GM19438 (cell line): ENCODE data around the gene ROBO1.

Experiments used
- ATAC-seq: cut with Tn5 transposase; IDR thresholded peaks from one replicate; pipeline ENCODE4 v1.9.1; 2021; ENCODE audit warnings: low read depth; ENCODE audit not compliant: unreplicated experiment

The ROBO1 gene

DNA sequence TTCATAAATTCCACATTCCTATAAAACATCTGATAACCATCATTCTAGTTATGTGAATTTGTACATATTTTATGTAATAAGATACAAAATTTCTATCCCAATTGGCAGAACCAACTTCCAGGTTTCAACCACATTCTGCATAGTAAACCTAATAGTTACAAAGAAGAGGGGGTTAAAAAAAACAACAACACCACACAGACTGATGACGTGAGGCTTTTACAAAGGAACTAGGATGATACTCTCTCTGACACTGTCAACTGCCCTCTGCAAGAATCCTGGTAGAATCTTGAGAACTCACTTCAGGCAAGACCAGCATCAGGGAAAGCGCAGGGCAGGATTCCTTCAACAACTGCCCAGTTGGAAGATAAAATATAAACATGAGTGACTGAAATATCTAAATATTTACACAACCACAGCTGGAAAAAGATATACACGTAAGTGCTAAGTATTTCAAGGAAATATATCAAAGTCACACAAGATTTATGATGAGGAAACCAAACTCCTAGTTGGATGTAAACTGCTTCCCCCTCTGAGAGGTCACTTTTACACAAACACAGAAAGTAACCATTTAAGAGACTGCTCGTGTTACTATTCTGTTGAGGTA lies 816.4 kb downstream of the ROBO1 start:
- ATAC-seq, result no peak

DNA sequence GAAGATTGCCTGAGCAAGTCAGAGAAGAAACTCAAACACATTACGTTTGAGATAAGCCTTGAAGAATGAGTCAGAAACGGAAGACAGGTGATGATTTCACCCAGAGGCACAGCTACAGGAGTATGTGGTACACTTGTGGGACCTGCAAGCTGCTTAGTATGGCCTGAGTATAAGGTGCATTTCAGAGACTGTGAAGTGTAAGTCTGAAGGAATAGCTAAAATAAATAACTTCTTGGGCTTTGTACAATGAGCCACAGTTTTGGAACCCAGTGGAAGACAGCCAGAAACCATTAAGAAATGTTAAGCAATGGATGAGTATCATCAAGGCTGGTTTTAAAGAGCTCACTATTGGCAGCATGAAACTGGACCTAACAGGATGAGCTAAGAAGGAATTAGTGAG lies 826.2 kb downstream of the ROBO1 start:
- ATAC-seq, result no peak

DNA sequence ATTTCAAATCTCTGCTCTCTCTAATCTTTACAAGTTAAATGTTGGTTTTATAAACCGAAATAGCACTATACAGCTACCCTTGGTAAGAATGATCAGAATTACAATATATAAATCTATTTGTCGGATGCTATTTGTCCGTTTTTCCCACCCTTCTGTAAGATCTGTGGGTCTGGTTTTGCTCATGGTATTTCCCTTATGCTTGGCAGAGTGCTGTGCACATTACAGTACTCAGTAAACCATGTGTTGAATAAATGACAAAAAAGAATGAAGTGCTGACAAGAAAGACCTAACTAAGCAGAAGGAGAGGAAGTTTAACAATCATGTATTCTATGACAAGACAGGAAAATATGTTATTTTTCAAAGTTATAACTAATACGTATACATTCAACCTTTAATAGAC lies 827.2 kb downstream of the ROBO1 start:
- ATAC-seq, result no peak

DNA sequence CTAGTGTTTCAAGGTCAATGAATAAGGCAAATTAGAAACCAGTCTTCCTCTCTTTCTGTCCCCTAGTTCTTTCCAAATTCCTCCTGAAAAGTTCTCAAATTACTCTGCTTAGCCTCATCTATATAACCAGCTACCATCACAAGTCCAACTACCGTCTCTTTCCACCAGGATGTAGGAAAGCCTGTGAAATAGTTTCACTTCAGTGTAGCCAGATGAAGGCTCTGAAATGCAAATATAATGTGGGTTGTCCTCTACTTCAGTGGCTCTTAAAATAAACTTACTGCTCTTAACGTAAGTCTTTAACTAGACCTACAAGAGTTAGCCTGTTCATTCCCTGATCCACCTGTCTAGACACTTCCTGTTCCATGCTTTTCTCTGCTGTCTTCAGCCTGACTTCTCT lies 827.7 kb downstream of the ROBO1 start:
- ATAC-seq, result no peak

DNA sequence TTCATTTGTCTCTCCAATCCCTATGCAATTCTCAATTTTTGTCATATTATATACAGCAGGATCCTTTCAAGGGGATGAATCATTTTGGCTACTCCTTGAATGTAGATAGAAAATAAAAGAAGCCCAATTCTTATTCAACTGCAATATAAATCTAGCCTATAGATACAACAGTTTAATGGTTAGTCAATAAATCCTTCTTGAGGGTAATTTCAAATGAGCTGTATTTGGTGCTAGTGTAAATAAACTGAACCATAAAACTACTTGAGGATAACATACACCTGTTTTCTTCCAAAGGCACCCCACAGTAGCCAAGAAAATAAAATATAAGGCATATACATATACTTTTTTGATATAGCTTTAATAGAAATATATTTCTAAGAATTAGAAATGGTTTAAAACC lies 830.3 kb downstream of the ROBO1 start:
- no peak for ATAC-seq

DNA sequence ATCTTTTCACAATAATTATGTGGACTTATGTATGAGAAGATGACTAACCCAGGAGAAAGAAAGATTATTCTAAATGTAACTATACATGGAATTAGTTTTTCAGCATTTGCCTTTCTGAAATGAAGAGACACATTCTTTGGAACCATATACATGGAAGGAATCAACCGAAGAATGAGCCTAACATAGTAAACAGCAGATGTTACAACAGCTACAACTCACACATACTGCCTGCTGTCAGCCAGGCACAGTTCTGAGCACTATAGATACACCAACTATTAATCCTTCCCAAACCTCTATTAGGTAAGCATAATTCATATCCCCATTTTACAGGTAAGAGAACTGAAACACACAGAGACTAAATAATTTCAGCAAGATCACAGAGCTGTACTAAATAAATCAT lies 840.0 kb downstream of the ROBO1 start:
- ATAC-seq, result no peak

DNA sequence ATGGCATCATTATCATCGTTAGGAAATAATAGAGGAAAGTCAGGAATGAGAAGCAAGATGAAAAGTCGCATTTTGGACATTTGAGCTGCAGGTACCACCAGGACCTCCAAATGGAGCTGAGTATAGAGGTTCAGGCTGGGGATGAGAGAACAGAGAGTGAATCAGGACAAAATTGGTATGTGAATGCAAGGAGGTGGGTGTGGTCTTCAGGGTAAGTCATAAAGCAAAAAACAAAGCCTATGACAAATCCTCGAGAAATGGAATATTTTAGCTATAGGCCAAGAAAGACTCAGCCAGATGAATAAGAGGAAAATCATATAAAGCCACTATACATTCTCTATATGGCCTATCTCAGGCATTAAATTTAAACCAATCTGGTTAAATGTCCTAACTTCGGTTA lies 841.3 kb downstream of the ROBO1 start:
- no peak for ATAC-seq

DNA sequence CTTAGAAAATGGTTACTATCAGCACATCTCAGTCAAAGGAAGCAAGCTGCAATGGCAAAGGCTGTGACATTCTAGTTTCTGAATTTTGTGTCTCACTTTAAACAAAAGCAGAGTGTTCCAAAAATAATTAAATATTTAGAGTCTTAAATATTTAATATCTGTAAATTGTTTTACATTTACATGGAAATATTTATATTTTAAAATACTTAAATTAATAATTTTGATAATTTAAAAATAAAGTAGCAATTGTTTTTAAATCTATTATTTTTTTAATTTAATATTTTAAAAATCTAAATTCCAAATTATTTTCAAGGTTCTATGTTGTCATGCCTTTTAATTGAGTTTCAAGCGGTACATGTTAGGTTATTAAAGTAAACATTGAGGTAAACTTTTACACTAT lies 843.1 kb downstream of the ROBO1 start:
- ATAC-seq, result no peak

DNA sequence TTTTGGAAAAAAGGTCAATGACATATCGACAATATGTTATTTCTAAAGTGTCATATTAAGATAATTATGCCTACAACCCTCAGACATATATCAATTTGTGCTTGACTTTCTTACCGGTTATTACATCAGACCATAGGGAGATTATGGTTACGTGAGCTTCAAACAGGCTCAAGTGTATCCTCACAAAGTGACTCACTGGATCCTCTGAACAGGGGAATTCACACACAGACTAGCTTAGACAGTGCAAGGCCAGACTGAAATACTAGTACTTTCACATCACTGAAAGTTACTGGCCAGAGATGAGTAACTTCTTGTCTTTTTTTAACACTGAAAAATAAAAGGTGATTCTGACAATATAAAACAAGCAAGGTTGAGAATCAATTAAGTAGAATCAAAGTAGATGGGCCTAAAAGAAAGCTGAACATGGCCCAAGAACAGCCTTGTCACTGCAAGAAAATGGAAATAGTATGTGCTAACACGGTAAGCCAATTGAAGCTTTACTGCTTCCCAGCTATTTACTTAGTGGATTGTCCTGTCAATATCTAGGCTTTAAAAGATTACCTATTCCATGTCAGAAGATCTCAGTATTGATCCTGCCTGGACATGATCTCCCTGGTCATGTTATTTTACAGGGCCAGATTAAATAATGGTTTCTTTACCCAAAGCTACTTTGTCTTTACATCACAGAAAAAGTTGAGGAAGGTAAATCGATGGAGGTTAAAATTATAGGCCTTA lies 848.6 kb downstream of the ROBO1 start:
- no peak for ATAC-seq

DNA sequence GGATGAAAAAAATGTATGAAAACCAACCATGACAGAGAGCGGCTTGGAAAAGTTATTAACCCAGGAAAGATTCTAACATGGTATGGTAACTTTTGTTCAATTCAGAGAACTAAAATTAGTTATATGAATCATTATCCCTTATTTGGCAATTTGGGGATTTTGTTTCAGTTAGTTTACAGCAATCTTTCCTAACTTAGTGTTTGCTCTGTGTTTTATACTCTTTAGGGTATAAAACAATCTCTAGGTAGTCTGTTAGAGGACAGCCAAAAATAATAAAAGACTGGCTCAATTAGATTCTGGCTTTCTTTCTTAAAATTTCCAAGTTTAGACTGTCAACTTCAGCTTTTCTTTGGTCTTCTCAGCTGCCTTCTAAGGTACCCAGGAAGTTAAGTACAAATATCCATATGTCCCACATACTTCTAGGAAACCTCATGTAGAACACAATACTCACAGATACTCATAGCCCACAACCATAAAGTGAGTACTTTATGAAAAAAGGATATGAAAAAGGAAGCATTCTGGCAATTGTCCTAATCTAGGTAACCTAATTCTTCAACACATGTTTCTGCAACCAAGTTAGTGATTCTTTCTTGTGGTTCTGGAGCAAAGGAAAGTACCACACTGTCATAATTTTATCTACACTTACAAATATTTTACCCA lies 849.3 kb downstream of the ROBO1 start:
- no peak for ATAC-seq

DNA sequence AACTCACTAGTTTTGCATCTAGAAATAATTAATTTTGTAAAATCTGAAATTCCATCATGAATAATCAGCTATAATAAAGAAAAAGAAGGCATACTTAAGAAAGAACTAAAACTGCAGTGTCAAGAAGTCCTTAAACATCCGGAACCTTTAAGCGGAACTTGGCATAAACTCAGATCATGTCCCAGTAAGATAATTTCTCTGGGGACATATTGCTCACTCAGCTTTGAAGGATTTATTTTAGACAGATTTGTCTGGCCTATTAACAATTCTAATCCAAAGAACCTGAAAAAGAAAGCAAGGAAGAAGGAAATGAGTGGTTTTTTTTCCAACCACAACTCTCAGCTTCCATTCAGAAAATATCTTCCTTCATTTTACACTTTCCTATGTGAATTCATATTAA lies 850.3 kb downstream of the ROBO1 start:
- no peak for ATAC-seq

DNA sequence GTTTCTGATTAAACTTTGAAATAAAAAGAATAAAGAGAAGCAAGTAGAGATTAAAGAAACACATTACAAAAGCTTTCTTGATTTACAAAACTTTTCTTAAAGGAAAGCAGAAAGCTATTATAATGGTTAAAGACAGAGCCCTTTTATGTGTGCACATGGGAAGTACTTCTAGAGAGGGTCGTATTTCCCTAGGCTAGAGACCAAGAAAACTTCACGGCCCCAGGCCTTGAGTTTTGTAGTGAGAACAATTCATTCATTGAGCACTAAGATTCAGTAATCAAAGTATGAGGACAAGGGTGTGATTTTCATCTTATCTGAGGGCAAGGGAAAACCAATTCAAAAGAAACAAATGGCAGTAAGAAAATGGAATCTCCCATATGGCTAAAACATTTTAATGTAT lies 854.1 kb downstream of the ROBO1 start:
- ATAC-seq, result no peak

DNA sequence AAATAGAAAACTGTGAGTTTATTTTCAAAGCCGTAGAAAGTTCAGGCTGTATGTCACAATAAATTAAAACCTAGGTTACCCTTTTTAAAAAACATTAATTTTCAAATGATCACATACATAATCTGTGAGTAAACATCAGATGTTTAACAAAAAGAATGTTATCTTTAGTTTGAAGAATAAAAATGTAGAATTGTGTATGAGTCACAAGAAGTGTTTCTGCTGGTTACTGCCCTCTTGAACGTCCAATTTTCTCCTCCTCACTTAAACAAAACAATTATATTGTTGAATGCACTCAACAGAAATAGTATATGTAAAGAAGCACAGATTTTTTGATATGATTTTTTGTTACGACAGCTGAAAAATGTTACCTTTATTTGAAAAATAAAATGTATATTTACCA lies 855.1 kb downstream of the ROBO1 start:
- ATAC-seq, result no peak

DNA sequence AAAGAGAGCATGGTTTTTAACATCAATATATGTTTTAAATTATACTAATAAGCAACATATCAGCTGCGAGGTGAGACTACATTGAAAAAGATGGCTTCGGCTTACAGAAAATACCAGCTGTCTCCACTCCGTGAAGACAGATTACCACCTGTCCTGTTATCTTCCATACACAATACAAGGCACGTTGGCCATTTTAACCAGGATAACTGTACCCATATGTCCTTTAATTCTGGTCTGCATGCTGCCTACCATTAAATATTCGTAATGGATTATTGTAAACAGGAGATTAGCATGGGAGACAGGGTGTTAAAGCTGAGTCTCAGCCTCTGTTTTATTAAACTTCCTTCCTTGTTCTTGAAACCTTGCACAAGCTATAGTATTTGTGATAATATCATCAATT lies 855.5 kb downstream of the ROBO1 start:
- no peak for ATAC-seq

DNA sequence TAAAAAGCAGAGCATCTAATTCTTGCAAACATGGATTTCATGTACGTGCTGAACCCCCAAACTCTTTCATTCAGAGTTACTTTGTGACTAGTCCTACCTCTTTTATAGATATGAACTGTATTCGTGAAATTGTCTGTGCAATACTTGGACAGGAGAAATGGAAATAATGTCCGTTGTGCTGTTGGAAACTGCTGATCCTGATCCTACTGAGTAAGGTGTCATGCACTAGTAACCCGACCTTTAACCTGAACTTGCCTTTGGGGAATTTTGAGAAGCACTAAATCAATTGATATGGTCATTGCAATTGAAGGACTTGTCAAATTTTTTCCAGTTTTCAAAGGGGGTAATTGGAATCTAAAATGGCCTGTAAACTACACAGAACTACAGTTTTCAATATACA lies 856.4 kb downstream of the ROBO1 start:
- no peak for ATAC-seq

DNA sequence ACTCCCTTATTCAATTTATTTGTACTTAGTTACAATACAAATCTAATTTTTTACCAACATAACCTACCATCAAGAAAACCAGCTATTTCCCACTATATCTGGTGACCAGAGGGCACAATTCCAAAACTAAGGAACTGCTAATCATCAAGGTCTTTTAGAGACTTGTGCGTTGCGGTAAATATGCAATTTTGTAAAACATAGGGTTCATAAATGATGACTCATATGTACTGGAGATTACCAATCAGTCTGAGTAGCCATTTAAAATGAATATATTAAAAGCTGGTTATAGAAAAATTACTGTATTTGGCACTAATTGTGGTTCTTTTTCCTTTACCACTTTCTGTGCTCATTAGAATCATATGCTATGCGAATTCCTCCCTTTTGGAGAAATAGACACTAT lies 859.6 kb downstream of the ROBO1 start:
- no peak for ATAC-seq

DNA sequence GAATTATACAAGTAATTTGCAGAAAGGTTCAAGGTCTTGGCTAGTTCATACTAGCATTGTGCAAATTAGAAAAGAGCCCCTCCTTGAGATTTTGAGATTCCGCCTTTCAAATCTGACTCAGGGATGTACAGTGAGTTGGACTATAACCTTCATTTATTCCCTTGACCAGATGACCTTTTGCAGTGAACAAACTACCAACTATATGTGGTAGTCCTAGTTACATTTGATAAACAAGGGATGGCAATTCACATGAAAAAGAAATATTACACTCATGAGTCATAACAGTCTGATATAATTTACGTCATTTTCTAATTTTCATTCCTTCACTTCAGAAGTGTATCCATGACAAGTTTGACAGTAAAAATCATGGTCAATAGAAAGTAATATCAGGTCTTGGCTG lies 860.4 kb downstream of the ROBO1 start:
- ATAC-seq, result no peak

DNA sequence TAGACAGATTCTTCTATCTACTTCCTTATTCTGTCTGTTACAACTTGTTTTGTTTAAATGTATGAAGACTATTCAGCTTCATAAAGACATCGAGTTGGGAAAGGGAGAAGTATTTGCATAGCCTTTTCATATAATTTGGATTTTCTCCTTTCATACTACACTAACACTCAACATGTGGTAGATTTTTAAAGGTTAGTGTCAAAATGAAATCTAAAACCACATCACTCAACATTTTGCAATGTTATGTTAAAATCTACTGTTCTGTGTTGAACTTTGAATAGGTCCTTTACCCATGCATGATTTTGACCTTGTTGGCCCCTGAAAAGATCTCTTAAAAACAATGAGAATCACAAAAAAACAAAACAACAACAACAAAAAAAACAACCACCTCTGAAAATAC lies 860.9 kb downstream of the ROBO1 start:
- ATAC-seq, result no peak

DNA sequence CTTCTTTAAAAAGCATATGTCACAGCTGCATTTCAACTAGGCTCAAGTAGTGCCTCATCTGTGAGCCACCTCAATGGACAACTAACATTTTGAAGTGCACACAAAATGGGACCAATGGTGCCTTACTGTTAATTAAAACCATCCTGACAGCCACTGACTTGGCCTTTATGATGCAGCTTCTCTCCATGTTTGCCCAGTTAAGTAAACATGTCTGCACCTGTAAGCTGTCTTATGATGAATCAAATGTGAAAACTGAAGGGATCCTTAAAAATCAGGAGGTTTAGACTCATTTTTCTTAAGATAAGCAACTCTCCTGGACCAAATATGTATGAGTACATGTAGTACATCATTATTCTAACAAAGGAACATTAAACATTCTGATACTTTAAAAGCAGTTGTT lies 861.6 kb downstream of the ROBO1 start:
- ATAC-seq, result no peak

DNA sequence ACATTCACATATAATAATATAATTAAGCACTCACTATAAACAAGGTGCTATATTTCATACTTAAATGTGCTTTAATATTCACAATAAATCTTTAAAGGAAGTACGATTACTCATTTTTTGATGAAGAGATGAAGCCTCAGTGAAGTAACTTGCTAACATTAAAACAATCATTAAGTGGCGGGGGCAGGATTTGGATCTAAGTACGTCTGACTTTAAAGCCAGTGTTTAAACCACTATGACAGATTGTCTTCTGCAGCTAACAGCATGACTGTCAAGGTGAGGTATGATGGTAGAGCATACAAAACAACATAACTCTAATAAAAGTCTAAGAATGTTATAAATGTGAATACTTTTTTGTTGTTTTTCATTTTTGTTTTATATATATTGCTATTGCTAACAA lies 862.1 kb downstream of the ROBO1 start:
- ATAC-seq, result no peak

DNA sequence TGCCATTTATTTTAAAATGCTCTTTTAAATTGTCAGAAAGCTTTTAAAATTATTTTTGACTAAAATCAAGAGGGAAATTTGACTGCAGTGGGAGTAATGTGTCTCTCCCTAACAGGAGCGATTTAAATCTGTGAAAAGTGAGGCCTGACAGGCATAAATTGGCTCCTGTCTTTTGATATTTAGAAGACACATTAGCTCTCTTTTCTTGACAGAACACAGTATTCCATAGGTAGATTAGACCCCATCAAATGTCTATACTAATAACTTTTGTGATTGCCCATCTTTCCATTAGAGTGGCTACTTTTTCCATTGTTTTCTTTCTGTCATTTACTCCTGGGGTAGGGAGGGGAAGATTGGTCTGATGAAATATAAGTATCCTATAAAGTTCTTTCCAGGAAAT lies 866.3 kb downstream of the ROBO1 start:
- no peak for ATAC-seq

DNA sequence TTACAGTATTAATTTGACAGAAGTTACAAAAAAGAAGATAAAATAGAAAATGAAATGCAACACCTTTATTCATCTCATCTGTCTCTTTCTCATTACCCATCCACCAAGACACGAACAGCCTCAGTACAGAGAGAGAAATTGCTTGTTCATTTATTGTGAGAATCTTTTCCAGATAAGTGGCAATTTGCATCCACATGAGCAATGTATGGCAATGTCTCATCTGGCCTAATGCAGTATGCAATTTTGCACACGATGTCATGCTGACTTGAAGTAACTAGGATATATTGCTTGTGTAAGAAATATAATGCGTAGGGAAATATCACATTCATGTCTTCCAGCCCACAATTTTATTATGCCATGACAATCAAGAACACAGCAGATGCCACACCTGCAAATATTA lies 866.9 kb downstream of the ROBO1 start:
- ATAC-seq, result no peak
